Measurements from ENCODE around the gene SLC31A2. TPM values are rescaled to one million over a fixed set of nuclear protein-coding genes. Genes with fewer than 3 reads are reported as not detected.

The SLC31A2 gene
- polyA plus RNA-seq, 1 of the 3 experiments (the other 2 are of a cell fraction): 6.4 TPM

DNA sequence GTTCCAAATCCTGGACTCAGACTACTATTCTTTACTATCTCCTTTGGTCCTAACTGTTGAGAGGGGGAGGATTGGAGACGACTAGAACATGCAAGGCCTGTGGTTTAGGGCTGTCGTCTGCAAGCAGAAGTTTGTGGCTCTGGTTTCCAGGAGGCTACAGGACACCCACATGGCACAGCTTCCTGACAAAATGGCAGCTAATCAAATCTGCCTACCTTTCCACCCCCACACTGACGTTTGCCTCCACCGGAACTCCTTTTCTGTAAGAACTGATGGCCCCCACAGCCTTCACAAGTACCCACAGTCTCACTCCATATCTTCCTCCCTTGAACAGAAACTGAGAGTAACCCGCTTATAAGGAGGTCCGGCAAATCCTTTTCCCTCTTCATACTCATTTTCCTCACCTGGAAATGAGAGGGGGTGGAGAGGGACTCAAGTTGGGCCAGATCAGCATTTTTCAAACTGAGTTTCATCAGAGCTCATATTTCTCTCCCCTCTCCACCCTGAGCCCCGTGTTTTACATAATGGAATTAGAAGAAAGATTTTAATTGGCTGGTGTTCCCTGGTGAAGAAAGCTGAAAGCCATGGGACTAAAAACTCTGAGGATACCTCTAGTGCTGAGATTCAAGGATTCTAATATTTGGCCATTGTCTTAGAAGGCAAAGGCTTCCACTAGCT, 5.2 kb downstream of the SLC31A2 start:
- no peaks in the 10 kb centered on the region for H3K79me2 ChIP-seq (ENCODE audit: insufficient read depth)
- DNase-seq: no peak
- 74% methylated on average over 7 of the region's 7 CpGs for WGBS (ENCODE audit: low lambda C conversion rate)

More for the DNA sequence above, 5.2 kb downstream of the SLC31A2 start:
- H3K36me3 ChIP-seq (replicated peaks in 1 of 2; ENCODE audit: control insufficient read depth in 1 of 2, insufficient read depth in 2 of 2, low read length in 1 of 2): peaks cover 3 to 10% of the 10 kb centered on the region in 2 experiments
- no peaks in the 10 kb centered on the region for H3K9me2 ChIP-seq
- no peaks in the 10 kb centered on the region for H3K27me3 ChIP-seq (ENCODE audit: insufficient read depth)
- peaks cover 0 to 4% of the 10 kb centered on the region in 2 experiments; a peak in 1 of 4 replicates for H3K4me1 ChIP-seq (ENCODE audit: control insufficient read depth in 1 of 2, insufficient read depth in 2 of 2, low read depth in 1 of 2, low read length in 1 of 2)
- TF ChIP-seq FOXM1 (IDR thresholded peaks at IDR 0.05; ENCODE audit: low read depth) (no peak), POLR2AphosphoS5 (IDR thresholded peaks at IDR 0.05; ENCODE audit: low read depth, low read length) (no peak), FOSL2 (IDR thresholded peaks at IDR 0.05; ENCODE audit: borderline replicate concordance, low read depth) (no peak), YY1 (IDR thresholded peaks at IDR 0.05; ENCODE audit: low read depth) (no peak), MXI1 (IDR thresholded peaks at IDR 0.05; ENCODE audit: low read depth, low read length) (no peak), ELF1 (IDR thresholded peaks at IDR 0.05) (no peak), RXRA (IDR thresholded peaks at IDR 0.05; ENCODE audit: borderline replicate concordance, low read depth) (no peak), MEF2A (IDR thresholded peaks at IDR 0.05; ENCODE audit: borderline replicate concordance, low read depth) (no peak), SIN3A (IDR thresholded peaks at IDR 0.05; ENCODE audit: borderline replicate concordance, low read depth, low read length) (no peak)
- TF ChIP-seq, protein P1, sequence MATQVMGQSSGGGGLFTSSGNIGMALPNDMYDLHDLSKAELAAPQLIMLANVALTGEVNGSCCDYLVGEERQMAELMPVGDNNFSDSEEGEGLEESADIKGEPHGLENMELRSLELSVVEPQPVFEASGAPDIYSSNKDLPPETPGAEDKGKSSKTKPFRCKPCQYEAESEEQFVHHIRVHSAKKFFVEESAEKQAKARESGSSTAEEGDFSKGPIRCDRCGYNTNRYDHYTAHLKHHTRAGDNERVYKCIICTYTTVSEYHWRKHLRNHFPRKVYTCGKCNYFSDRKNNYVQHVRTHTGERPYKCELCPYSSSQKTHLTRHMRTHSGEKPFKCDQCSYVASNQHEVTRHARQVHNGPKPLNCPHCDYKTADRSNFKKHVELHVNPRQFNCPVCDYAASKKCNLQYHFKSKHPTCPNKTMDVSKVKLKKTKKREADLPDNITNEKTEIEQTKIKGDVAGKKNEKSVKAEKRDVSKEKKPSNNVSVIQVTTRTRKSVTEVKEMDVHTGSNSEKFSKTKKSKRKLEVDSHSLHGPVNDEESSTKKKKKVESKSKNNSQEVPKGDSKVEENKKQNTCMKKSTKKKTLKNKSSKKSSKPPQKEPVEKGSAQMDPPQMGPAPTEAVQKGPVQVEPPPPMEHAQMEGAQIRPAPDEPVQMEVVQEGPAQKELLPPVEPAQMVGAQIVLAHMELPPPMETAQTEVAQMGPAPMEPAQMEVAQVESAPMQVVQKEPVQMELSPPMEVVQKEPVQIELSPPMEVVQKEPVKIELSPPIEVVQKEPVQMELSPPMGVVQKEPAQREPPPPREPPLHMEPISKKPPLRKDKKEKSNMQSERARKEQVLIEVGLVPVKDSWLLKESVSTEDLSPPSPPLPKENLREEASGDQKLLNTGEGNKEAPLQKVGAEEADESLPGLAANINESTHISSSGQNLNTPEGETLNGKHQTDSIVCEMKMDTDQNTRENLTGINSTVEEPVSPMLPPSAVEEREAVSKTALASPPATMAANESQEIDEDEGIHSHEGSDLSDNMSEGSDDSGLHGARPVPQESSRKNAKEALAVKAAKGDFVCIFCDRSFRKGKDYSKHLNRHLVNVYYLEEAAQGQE (IDR thresholded peaks at IDR 0.05; ENCODE audit: low read depth, low read length): no peak
- TF ChIP-seq, protein P2, sequence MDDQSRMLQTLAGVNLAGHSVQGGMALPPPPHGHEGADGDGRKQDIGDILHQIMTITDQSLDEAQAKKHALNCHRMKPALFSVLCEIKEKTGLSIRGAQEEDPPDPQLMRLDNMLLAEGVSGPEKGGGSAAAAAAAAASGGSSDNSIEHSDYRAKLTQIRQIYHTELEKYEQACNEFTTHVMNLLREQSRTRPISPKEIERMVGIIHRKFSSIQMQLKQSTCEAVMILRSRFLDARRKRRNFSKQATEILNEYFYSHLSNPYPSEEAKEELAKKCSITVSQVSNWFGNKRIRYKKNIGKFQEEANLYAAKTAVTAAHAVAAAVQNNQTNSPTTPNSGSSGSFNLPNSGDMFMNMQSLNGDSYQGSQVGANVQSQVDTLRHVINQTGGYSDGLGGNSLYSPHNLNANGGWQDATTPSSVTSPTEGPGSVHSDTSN (IDR thresholded peaks at IDR 0.05): no peak
- TF ChIP-seq, protein P3, sequence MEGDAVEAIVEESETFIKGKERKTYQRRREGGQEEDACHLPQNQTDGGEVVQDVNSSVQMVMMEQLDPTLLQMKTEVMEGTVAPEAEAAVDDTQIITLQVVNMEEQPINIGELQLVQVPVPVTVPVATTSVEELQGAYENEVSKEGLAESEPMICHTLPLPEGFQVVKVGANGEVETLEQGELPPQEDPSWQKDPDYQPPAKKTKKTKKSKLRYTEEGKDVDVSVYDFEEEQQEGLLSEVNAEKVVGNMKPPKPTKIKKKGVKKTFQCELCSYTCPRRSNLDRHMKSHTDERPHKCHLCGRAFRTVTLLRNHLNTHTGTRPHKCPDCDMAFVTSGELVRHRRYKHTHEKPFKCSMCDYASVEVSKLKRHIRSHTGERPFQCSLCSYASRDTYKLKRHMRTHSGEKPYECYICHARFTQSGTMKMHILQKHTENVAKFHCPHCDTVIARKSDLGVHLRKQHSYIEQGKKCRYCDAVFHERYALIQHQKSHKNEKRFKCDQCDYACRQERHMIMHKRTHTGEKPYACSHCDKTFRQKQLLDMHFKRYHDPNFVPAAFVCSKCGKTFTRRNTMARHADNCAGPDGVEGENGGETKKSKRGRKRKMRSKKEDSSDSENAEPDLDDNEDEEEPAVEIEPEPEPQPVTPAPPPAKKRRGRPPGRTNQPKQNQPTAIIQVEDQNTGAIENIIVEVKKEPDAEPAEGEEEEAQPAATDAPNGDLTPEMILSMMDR (IDR thresholded peaks at IDR 0.05): no peak
- TF ChIP-seq, protein P4, sequence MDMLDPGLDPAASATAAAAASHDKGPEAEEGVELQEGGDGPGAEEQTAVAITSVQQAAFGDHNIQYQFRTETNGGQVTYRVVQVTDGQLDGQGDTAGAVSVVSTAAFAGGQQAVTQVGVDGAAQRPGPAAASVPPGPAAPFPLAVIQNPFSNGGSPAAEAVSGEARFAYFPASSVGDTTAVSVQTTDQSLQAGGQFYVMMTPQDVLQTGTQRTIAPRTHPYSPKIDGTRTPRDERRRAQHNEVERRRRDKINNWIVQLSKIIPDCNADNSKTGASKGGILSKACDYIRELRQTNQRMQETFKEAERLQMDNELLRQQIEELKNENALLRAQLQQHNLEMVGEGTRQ (IDR thresholded peaks at IDR 0.05; ENCODE audit: borderline replicate concordance, low read depth, low read length): no peak
- CTCF ChIA-PET: interaction anchor here (2.1 to 2.3 kb wide), 2 partner anchors 18 to 44 kb away, joined by 7 to 9 read pairs; no protein-coding TSS in a partner anchor
- no peak overlapping the region for H3K9ac ChIP-seq
- H3K9me3 ChIP-seq: no peaks in the 10 kb centered on the region
- POLR2A ChIA-PET: interaction anchor here (0.8 kb wide), 1 partner anchor 8 kb away, joined by 3 read pairs; no protein-coding TSS in a partner anchor
- no peak overlapping the region for H3K27ac ChIP-seq (ENCODE audit: low read depth in 2 of 2, low read length in 1 of 2)
- H3F3A ChIP-seq (replicated peaks; ENCODE audit: insufficient read depth): no peaks in the 10 kb centered on the region
- no peak overlapping the region for H3K4me2 ChIP-seq
- H2AFZ ChIP-seq (ENCODE audit: low read depth): no peak overlapping the region
- no peaks in the 10 kb centered on the region for H4K20me1 ChIP-seq (ENCODE audit: insufficient read depth)
- H3K4me3 ChIP-seq (ENCODE audit: low read depth in 2 of 2, low read length in 1 of 2): no peak overlapping the region

Data from SK-N-SH (cell line).